ENCODE data around the gene SCAMP2. TPM values are rescaled to one million over a fixed set of nuclear protein-coding genes. Genes with fewer than 3 reads are reported as not detected.

Gene SCAMP2
- total and polyA plus RNA-seq, 2 donors (not counting 1 experiment from before 2014, with no cell fraction given), result 15.5 to 86.2 TPM

- Histone ChIP-seq H3K4me3 (replicated peaks in 1 of 4; ENCODE audit: control extremely low read depth in 1 of 4, insufficient read depth in 1 of 4, low read depth in 3 of 4, low read length in 4 of 4) (peak overlapping the region in 1 of 4 experiments; percentile 2), H3K27ac (ENCODE audit: insufficient read depth, low read length) (no peak overlapping the region), H4K20me1 (ENCODE audit: control insufficient read depth, extremely low read depth, insufficient read depth, low read length) (no peaks in the 10 kb centered on the region), H3K4me1 (ENCODE audit: control insufficient read depth, extremely low read depth, insufficient read depth, low read length) (peaks cover 4% of the 10 kb centered on the region), H3K4me2 (ENCODE audit: extremely low read depth, insufficient read depth, low read length) (no peak overlapping the region), H3K36me3 (ENCODE audit: control insufficient read depth, insufficient read depth, low read length) (no peaks in the 10 kb centered on the region), H3K79me2 (ENCODE audit: control insufficient read depth, insufficient read depth, low read length) (peaks cover 37% of the 10 kb centered on the region), H2AFZ (ENCODE audit: low read length) (no peak overlapping the region), H3K27me3 (ENCODE audit: control insufficient read depth, insufficient read depth, low read length) (no peaks in the 10 kb centered on the region), H3K9ac (ENCODE audit: insufficient read depth, low read length) (no peak overlapping the region), H3K9me3 (ENCODE audit: control insufficient read depth, insufficient read depth, low read depth, low read length) (no peaks in the 10 kb centered on the region)
- DNase-seq (ENCODE audit: low read depth in 2 of 2), result no peak
- no peak for TF ChIP-seq CTCF (conservative IDR thresholded peaks at IDR 0.05 in 1 of 2, IDR thresholded peaks at IDR 0.05 in 1 of 2; ENCODE audit: low read depth in 1 of 2, low read length in 2 of 2)
- no peak for TF ChIP-seq EZH2 (IDR thresholded peaks at IDR 0.05; ENCODE audit: low read length, missing control alignments)
Measured at GRCh38 chr15:74870436-74871215, 2.5 kb downstream of the SCAMP2 start.

- H3K27ac ChIP-seq (ENCODE audit: insufficient read depth, low read length), result no peak overlapping the region
- H3K36me3 ChIP-seq (ENCODE audit: control insufficient read depth, insufficient read depth, low read length), result no peaks in the 10 kb centered on the region
- peaks cover 37% of the 10 kb centered on the region for H3K79me2 ChIP-seq (ENCODE audit: control insufficient read depth, insufficient read depth, low read length)
- peaks cover 4% of the 10 kb centered on the region for H3K4me1 ChIP-seq (ENCODE audit: control insufficient read depth, extremely low read depth, insufficient read depth, low read length)
- TF ChIP-seq CTCF (conservative IDR thresholded peaks at IDR 0.05 in 1 of 2, IDR thresholded peaks at IDR 0.05 in 1 of 2; ENCODE audit: low read depth in 1 of 2, low read length in 2 of 2) (no peak), EZH2 (IDR thresholded peaks at IDR 0.05; ENCODE audit: low read length, missing control alignments) (no peak)
- no peaks in the 10 kb centered on the region for H3K27me3 ChIP-seq (ENCODE audit: control insufficient read depth, insufficient read depth, low read length)
- no peaks in the 10 kb centered on the region for H4K20me1 ChIP-seq (ENCODE audit: control insufficient read depth, extremely low read depth, insufficient read depth, low read length)
- no peak overlapping the region for H3K9ac ChIP-seq (ENCODE audit: insufficient read depth, low read length)
- peak overlapping the region in 1 of 4 experiments; percentile 11 for H3K4me3 ChIP-seq (replicated peaks in 1 of 4; ENCODE audit: control extremely low read depth in 1 of 4, insufficient read depth in 1 of 4, low read depth in 3 of 4, low read length in 4 of 4)
- peak in 1 of 2 donors; percentile 60 for DNase-seq (ENCODE audit: low read depth in 2 of 2)
- H2AFZ ChIP-seq (ENCODE audit: low read length), result no peak overlapping the region
- peak overlapping the region; percentile 59 for H3K4me2 ChIP-seq (ENCODE audit: extremely low read depth, insufficient read depth, low read length)
- no peaks in the 10 kb centered on the region for H3K9me3 ChIP-seq (ENCODE audit: control insufficient read depth, insufficient read depth, low read depth, low read length)
Measured at GRCh38 chr15:74869726-74870407, 3.3 kb downstream of the SCAMP2 start.

- H3K4me1 ChIP-seq (ENCODE audit: control insufficient read depth, extremely low read depth, insufficient read depth, low read length), result peaks cover 4% of the 10 kb centered on the region
- no peak for DNase-seq (ENCODE audit: low read depth in 2 of 2)
- TF ChIP-seq CTCF (conservative IDR thresholded peaks at IDR 0.05 in 1 of 2, IDR thresholded peaks at IDR 0.05 in 1 of 2; ENCODE audit: low read depth in 1 of 2, low read length in 2 of 2) (no peak), EZH2 (IDR thresholded peaks at IDR 0.05; ENCODE audit: low read length, missing control alignments) (no peak)
- no peak overlapping the region for H2AFZ ChIP-seq (ENCODE audit: low read length)
- H3K79me2 ChIP-seq (ENCODE audit: control insufficient read depth, insufficient read depth, low read length), result peaks cover 40% of the 10 kb centered on the region
- no peaks in the 10 kb centered on the region for H3K9me3 ChIP-seq (ENCODE audit: control insufficient read depth, insufficient read depth, low read depth, low read length)
- H4K20me1 ChIP-seq (ENCODE audit: control insufficient read depth, extremely low read depth, insufficient read depth, low read length), result no peaks in the 10 kb centered on the region
- no peak overlapping the region for H3K4me3 ChIP-seq (replicated peaks in 1 of 4; ENCODE audit: control extremely low read depth in 1 of 4, insufficient read depth in 1 of 4, low read depth in 3 of 4, low read length in 4 of 4)
- H3K27me3 ChIP-seq (ENCODE audit: control insufficient read depth, insufficient read depth, low read length), result no peaks in the 10 kb centered on the region
- no peak overlapping the region for H3K27ac ChIP-seq (ENCODE audit: insufficient read depth, low read length)
- peak overlapping the region; percentile 59 for H3K4me2 ChIP-seq (ENCODE audit: extremely low read depth, insufficient read depth, low read length)
- no peak overlapping the region for H3K9ac ChIP-seq (ENCODE audit: insufficient read depth, low read length)
- H3K36me3 ChIP-seq (ENCODE audit: control insufficient read depth, insufficient read depth, low read length), result no peaks in the 10 kb centered on the region
Measured at GRCh38 chr15:74869372-74869725, 3.8 kb downstream of the SCAMP2 start.
